SH-SY5Y (cell line): Measurements from ENCODE around the gene FAS.

Source experiments
- GATA2 ChIP-seq: IDR thresholded peaks from 2 replicates; pipeline ENCODE4 v1.6.1; 2011; ENCODE audit warnings: mild to moderate bottlenecking, low read depth, low read length
- GATA3 ChIP-seq: IDR thresholded peaks from 2 replicates; pipeline ENCODE4 v1.6.1; 2011; ENCODE audit warnings: low read depth, mild to moderate bottlenecking, low read length, moderate library complexity

- TF ChIP-seq GATA3 = no peak
- TF ChIP-seq GATA2 = no peak
These were observed 38.6 kb downstream of the FAS start for GRCh38 chr10:89029181-89029580.
